HepG2 (cell line): ENCODE data around the gene CHMP4B. TPM values are rescaled to one million over a fixed set of nuclear protein-coding genes. Genes with fewer than 3 reads are reported as not detected.

ENCODE experiments used
- ATAC-seq: fragments of 200-7000 bp; cut with Tn5 transposase; 3 replicates; pipeline ENCODE4 v1.9.1; 2020; ENCODE audit warnings: mild to moderate bottlenecking, moderate library complexity
- BruUV-seq: library from RNA; stranded (reverse); fragments of 400-500 nt; replicated peaks from 2 replicates; lab custom pipeline; 2021; lab: Mats Ljungman, UMichigan
- CTCF ChIA-PET: fragments of 300-600 bp; formaldehyde crosslinking; extraction: SDS; loops from one replicate; lab custom pipeline; 2021; ENCODE audit warnings: low total read pairs, inconsistent platforms, low intra/inter-chr PET ratio; lab: Yijun Ruan, JAX
- POLR2A ChIA-PET: fragments of 350-600 bp; sonication (Branson Sonifier 250); formaldehyde crosslinking; loops from one replicate; lab custom pipeline; 2020; ENCODE audit warnings: antibody characterized with exemption, inconsistent platforms; lab: Yijun Ruan, JAX
- DNase-seq: peaks from one replicate; pipeline ENCODE4 v3.0.0-alpha.2; 2015; ENCODE audit warnings: low spot score
- FAIRE-seq: peaks from 3 replicates; lab custom pipeline; 2011; peaks lifted over from hg19 to GRCh38; lab: Jason Lieb, UNC
- H2AFZ ChIP-seq: one replicate; pipeline ENCODE4 v1.6.1; 2011; ENCODE audit warnings: low read length, inconsistent platforms
- H3K27ac ChIP-seq: fragments of 300-600 bp; 3 replicates; pipeline ENCODE4 v1.8.0; 2011; ENCODE audit warnings: mixed run types, mild to moderate bottlenecking, mixed read lengths, low read length, inconsistent platforms; ENCODE audit not compliant: insufficient read depth; ENCODE audit errors: extremely low read length
- H3K27me3 ChIP-seq, 2 experiments: fragments of 200-600 bp in 1 of 2; 2 replicates in 1 of 2; 3 replicates in 1 of 2; pipeline versions ENCODE4 v1.6.0 to v1.8.0; 2011; ENCODE audit warnings: low read length in 2 of 2, mild to moderate bottlenecking in 2 of 2, moderate library complexity in 2 of 2, inconsistent platforms in 1 of 2; ENCODE audit not compliant: insufficient read depth in 2 of 2, control insufficient read depth in 1 of 2
- H3K36me3 ChIP-seq, 2 experiments: fragments of 200-600 bp in 1 of 2; replicated peaks in 1 of 2; 2 replicates in 1 of 2; 3 replicates in 1 of 2; pipeline versions ENCODE4 v1.5.1 to v1.8.0; 2011; ENCODE audit warnings: low read length in 2 of 2, inconsistent platforms in 1 of 2; ENCODE audit not compliant: insufficient read depth in 2 of 2, control insufficient read depth in 1 of 2
- H3K4me1 ChIP-seq: 2 replicates; pipeline ENCODE4 v1.5.1; 2012; ENCODE audit warnings: low read length, inconsistent platforms; ENCODE audit not compliant: insufficient read depth
- H3K4me2 ChIP-seq: 2 replicates; pipeline ENCODE4 v1.6.0; 2011; ENCODE audit warnings: low read depth, low read length, inconsistent platforms
- H3K4me3 ChIP-seq, 3 experiments: fragments of 200-600 bp in 1 of 3; sonication (generic), shearing (Covaris generic) in 1 of 3; replicated peaks in 1 of 3; 2 replicates each; pipeline ENCODE4 v1.5.1; 2011 to 2016; ENCODE audit warnings: low read length in 3 of 3, inconsistent platforms in 2 of 3, low read depth in 2 of 3, mild to moderate bottlenecking in 2 of 3, control low read depth in 1 of 3, mixed read lengths in 1 of 3; ENCODE audit not compliant: insufficient read depth in 1 of 3
- H3K79me2 ChIP-seq: one replicate; pipeline ENCODE4 v1.6.1; 2011; ENCODE audit warnings: low read length, inconsistent platforms; ENCODE audit not compliant: insufficient read depth
- H3K9ac ChIP-seq: 2 replicates; pipeline ENCODE4 v1.6.0; 2011; ENCODE audit warnings: mild to moderate bottlenecking, low read depth, low read length, inconsistent platforms; ENCODE audit not compliant: insufficient read depth
- H3K9me3 ChIP-seq: 2 replicates; pipeline ENCODE4 v1.5.1; 2012; ENCODE audit warnings: mild to moderate bottlenecking, low read length
- H4K20me1 ChIP-seq: 2 replicates; pipeline ENCODE4 v1.6.0; 2011; ENCODE audit warnings: inconsistent platforms, mild to moderate bottlenecking, low read length, moderate library complexity; ENCODE audit not compliant: insufficient read depth
- ATF7-NPFF ChIP-seq: sonication (generic); formaldehyde crosslinking; IDR thresholded peaks from 2 replicates; pipeline ENCODE4 v1.8.1; 2023; ENCODE audit warnings: mild to moderate bottlenecking, low read depth, missing genetic modification reagents, moderate library complexity
- KLF11 ChIP-seq: IDR thresholded peaks from 2 replicates; pipeline ENCODE4 v1.6.1; 2016; ENCODE audit warnings: missing compliant biosample characterization
- MIXL1 ChIP-seq: IDR thresholded peaks from 2 replicates; pipeline ENCODE4 v1.6.1; 2016
- MTA1 ChIP-seq: sonication (generic); formaldehyde crosslinking; IDR thresholded peaks from 2 replicates; pipeline ENCODE4 v1.4.0; 2020; ENCODE audit warnings: missing genetic modification reagents, mild to moderate bottlenecking, borderline replicate concordance
- ZFX ChIP-seq: sonication (generic); formaldehyde crosslinking; IDR thresholded peaks from 2 replicates; pipeline ENCODE4 v1.4.0; 2020; ENCODE audit warnings: mild to moderate bottlenecking, low read depth, missing genetic modification reagents, moderate library complexity
- ZHX1 ChIP-seq: sonication (generic); formaldehyde crosslinking; IDR thresholded peaks from 2 replicates; pipeline ENCODE4 v1.8.1; 2022; ENCODE audit warnings: low read depth, mild to moderate bottlenecking, missing genetic modification reagents
- ZNF225 ChIP-seq: sonication (generic); formaldehyde crosslinking; IDR thresholded peaks from 2 replicates; pipeline ENCODE4 v1.4.0; 2020; ENCODE audit warnings: mild to moderate bottlenecking, missing genetic modification reagents
- ZNF577 ChIP-seq: sonication (generic); formaldehyde crosslinking; IDR thresholded peaks from 2 replicates; pipeline ENCODE4 v1.4.0; 2020; ENCODE audit warnings: mild to moderate bottlenecking, low read depth, missing genetic modification reagents, borderline replicate concordance
- ZNF75D ChIP-seq: sonication (generic); formaldehyde crosslinking; IDR thresholded peaks from 2 replicates; pipeline ENCODE4 v1.8.1; 2023; ENCODE audit warnings: missing genetic modification reagents, mild to moderate bottlenecking, borderline replicate concordance
- ZNF891 ChIP-seq: sonication (generic); formaldehyde crosslinking; IDR thresholded peaks from 2 replicates; pipeline ENCODE4 v1.5.0; 2020; ENCODE audit warnings: mild to moderate bottlenecking, missing genetic modification reagents
- WGBS: methylation state at CpG from one replicate; pipeline ENCODE4 v1.1.6; 2017; ENCODE audit warnings: low lambda C conversion rate; 5-methylcytosine and 5-hydroxymethylcytosine counted together
- in situ Hi-C: cut with HindIII; loops from 2 replicates; pipeline ENCODE4 v1.10.0; 2017; ENCODE audit warnings: low pct_unique_long_range_greater_than_20kb; ENCODE audit not compliant: extremely low pct_ligation_motif_present
- intact Hi-C: fragments of 100-400 bp; cut with micrococcal nuclease; formaldehyde crosslinking; loops from one replicate; pipeline ENCODE4 v1.10.0; 2022; ENCODE audit not compliant: unreplicated experiment
- polyA plus RNA-seq, 8 experiments: library from polyadenylated mRNA; depleted of rRNA in 3 of 8; stranded (reverse) in 7 of 8; unstranded in 1 of 8; fragments of >200 nt; fragmentation: Illumina TruSeq in 4 of 8; extraction: Trizol in 4 of 8; gene quantifications; 2 replicates each; pipeline versions ENCODE4 v1.2.1 to v1.2.3, GENCODE V29; 2011 to 2016; ENCODE audit warnings: low read depth in 4 of 8, missing spikeins in 1 of 8, mixed read lengths in 1 of 8; ENCODE audit not compliant: insufficient read depth in 1 of 8
- total RNA-seq, 5 experiments: library from RNA; depleted of rRNA; stranded (reverse); fragments of >200 nt; fragmentation: Illumina TruSeq; extraction: Trizol; gene quantifications; 2 replicates each; pipeline ENCODE4 v1.2.3, GENCODE V29; 2016; ENCODE audit warnings: low read depth in 1 of 5

CHMP4B gene
- total and polyA plus RNA-seq, 2 of the 13 experiments (the other 11 are each of a cell fraction or from before 2014, with no cell fraction given): 40.1 to 45.6 TPM

- TF ChIP-seq ZFX (CRISPR knock-in tag) (no peak), ZNF225 (CRISPR knock-in tag) (no peak), MIXL1 (CRISPR knock-in tag) (no peak), ATF7-NPFF (no peak), ZHX1 (no peak), ZNF75D (CRISPR knock-in tag) (no peak), ZNF891 (CRISPR knock-in tag) (no peak), KLF11 (CRISPR knock-in tag) (no peak)
Observed at GRCh38 chr20:33765592-33765991, 45.6 kb upstream of the CHMP4B start (continued).

GRCh38 chr20:33766686-33767085 lies 44.5 kb upstream of the CHMP4B start:
- no peaks in the 10 kb centered on the region for H3K79me2 ChIP-seq
- no TSS peak for BruUV-seq
- TF ChIP-seq ZNF577 (CRISPR knock-in tag): no peak
- 0 out of 2 replicates have a peak, but pooled peaks have one; percentile 31 for TF ChIP-seq MTA1 (CRISPR knock-in tag)
- TF ChIP-seq, all 625 proteins: peak for 1
- ATAC-seq (peak; percentile 32; the same call in 2 of the 3 replicates), FAIRE-seq (no peak), DNase-seq (no peak)
- Histone ChIP-seq H3K27me3 (no peaks in the 10 kb centered on the region), H4K20me1 (no peaks in the 10 kb centered on the region), H3K4me3 (no peak overlapping the region), H3K9ac (no peak overlapping the region), H3K36me3 (0 out of 5 replicates have a peak, but pooled peaks cover 0 to 3% of the 10 kb centered on the region in 2 experiments), H3K4me2 (no peak overlapping the region), H3K4me1 (no peaks in the 10 kb centered on the region), H2AFZ (no peak overlapping the region), H3K9me3 (no peaks in the 10 kb centered on the region), H3K27ac (no peak overlapping the region)
- intact Hi-C loops: no loop called here
- ChIA-PET POLR2A (no interaction called here), CTCF (no interaction called here)
- in situ Hi-C loops: no loop called here
- 94% methylated on average over 7 of the region's 9 CpGs for WGBS
